ENCODE measurements around the gene AKR1D1. TPM values are rescaled to one million over a fixed set of nuclear protein-coding genes. Genes with fewer than 3 reads are reported as not detected.

The AKR1D1 gene
- total RNA-seq, 1 experiment from 2014 or later, result 2.3 TPM

DNA sequence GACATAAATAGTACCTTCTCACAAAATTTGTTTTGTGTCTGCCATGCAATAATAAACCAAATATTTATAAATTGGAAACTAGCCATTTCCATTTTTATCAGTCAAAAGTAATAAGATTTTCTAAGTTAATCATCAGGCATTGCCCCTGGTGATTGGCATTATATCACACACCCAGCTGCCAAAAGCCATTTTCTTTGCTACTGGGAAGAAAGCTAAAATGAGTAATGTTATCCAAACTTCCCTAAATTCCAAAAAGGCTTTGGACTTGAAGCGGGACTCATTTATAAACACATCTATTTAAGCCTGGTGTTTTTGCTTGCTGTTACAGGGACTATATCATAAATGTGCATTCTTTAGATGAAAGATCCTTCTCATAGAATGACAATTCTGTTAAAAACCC is 86.0 kb downstream of the AKR1D1 start:
- H3K27me3 ChIP-seq (replicated peaks; ENCODE audit: control insufficient read depth, insufficient read depth, low read length), result no peaks in the 10 kb centered on the region
- no peaks in the 10 kb centered on the region; the same call in 1 of the 2 replicates for H3K36me3 ChIP-seq (ENCODE audit: control insufficient read depth, insufficient read depth, low read length)
- BruUV-seq (replicated peaks), result no TSS peak
- TF ChIP-seq, protein P1, sequence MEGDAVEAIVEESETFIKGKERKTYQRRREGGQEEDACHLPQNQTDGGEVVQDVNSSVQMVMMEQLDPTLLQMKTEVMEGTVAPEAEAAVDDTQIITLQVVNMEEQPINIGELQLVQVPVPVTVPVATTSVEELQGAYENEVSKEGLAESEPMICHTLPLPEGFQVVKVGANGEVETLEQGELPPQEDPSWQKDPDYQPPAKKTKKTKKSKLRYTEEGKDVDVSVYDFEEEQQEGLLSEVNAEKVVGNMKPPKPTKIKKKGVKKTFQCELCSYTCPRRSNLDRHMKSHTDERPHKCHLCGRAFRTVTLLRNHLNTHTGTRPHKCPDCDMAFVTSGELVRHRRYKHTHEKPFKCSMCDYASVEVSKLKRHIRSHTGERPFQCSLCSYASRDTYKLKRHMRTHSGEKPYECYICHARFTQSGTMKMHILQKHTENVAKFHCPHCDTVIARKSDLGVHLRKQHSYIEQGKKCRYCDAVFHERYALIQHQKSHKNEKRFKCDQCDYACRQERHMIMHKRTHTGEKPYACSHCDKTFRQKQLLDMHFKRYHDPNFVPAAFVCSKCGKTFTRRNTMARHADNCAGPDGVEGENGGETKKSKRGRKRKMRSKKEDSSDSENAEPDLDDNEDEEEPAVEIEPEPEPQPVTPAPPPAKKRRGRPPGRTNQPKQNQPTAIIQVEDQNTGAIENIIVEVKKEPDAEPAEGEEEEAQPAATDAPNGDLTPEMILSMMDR (IDR thresholded peaks at IDR 0.05; ENCODE audit: insufficient read depth in 1 of 2, low read depth in 1 of 2, low read length in 1 of 2, severe bottlenecking in 1 of 2, unreplicated experiment in 1 of 2), result no peak
- ChIA-PET CTCF (interaction anchor here (2.3 kb wide), 1 partner anchor 577 kb away, joined by 28 read pairs; no protein-coding TSS in a partner anchor), POLR2A (no interaction called here)
- no peak overlapping the region for H3K4me3 Mint-ChIP-seq (ENCODE audit: unreplicated experiment)
- peaks cover 44% of the 10 kb centered on the region for H3K9me3 ChIP-seq
- H3K4me3 ChIP-seq (ENCODE audit: low read depth, low read length), result no peak overlapping the region
- H3K4me1 Mint-ChIP-seq (ENCODE audit: low read depth, unreplicated experiment), result peaks cover 12% of the 10 kb centered on the region
- H3K9me3 Mint-ChIP-seq (ENCODE audit: unreplicated experiment), result peaks cover 17% of the 10 kb centered on the region
- intact Hi-C loops (cut with micrococcal nuclease; ENCODE audit: unreplicated experiment), result loop anchor here (5.0 to 10.0 kb wide), 2 partner anchors 153 to 300 kb away; partner anchors contain the start of gene TRIM24
- H3K27me3 Mint-ChIP-seq (ENCODE audit: insufficient read depth, unreplicated experiment), result no peaks in the 10 kb centered on the region
- no peak overlapping the region for H3K27ac Mint-ChIP-seq (ENCODE audit: unreplicated experiment)
- DNase-seq, result no peak
- peaks cover 5% of the 10 kb centered on the region for H3K36me3 Mint-ChIP-seq (ENCODE audit: insufficient read depth, unreplicated experiment)
- peaks cover 18% of the 10 kb centered on the region for H3K4me1 ChIP-seq

DNA sequence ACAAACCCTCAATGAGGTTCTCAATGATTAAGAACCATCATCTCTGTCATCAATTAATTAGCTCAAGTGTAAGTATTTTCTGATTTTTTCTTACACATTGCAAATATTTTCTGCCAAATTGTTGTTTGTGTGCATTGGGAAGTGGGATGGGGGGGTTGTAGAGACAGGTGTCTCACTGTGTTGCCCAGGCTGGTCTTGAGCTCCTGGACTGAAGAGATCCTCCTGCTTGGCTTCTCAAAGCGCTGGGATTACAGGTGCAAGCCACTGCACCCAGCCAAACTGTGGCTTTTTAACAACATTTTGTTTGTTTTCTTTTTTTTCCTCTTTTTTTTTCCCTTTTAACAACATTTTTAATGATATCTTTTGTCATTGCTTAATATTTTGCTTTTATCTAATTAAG is 87.5 kb downstream of the AKR1D1 start:
- ChIA-PET POLR2A (no interaction called here), CTCF (no interaction called here)
- H3K27me3 Mint-ChIP-seq (ENCODE audit: insufficient read depth, unreplicated experiment), result no peaks in the 10 kb centered on the region
- TF ChIP-seq, protein P1 (IDR thresholded peaks at IDR 0.05; ENCODE audit: insufficient read depth in 1 of 2, low read depth in 1 of 2, low read length in 1 of 2, severe bottlenecking in 1 of 2, unreplicated experiment in 1 of 2), result no peak
- no peak for DNase-seq
- H3K36me3 ChIP-seq (ENCODE audit: control insufficient read depth, insufficient read depth, low read length), result no peaks in the 10 kb centered on the region; the same call in 1 of the 2 replicates
- peaks cover 17% of the 10 kb centered on the region for H3K9me3 Mint-ChIP-seq (ENCODE audit: unreplicated experiment)
- no peak overlapping the region for H3K4me3 ChIP-seq (ENCODE audit: low read depth, low read length)
- H3K4me3 Mint-ChIP-seq (ENCODE audit: unreplicated experiment), result no peak overlapping the region
- peaks cover 25% of the 10 kb centered on the region for H3K4me1 ChIP-seq
- H3K27me3 ChIP-seq (replicated peaks; ENCODE audit: control insufficient read depth, insufficient read depth, low read length), result no peaks in the 10 kb centered on the region
- peaks cover 11% of the 10 kb centered on the region for H3K36me3 Mint-ChIP-seq (ENCODE audit: insufficient read depth, unreplicated experiment)
- H3K4me1 Mint-ChIP-seq (ENCODE audit: low read depth, unreplicated experiment), result peaks cover 6% of the 10 kb centered on the region
- H3K27ac Mint-ChIP-seq (ENCODE audit: unreplicated experiment), result no peak overlapping the region
- peaks cover 59% of the 10 kb centered on the region for H3K9me3 ChIP-seq
- no TSS peak for BruUV-seq (replicated peaks)
- intact Hi-C loops (cut with micrococcal nuclease; ENCODE audit: unreplicated experiment), result loop anchor here (5.0 to 10.0 kb wide), 2 partner anchors 151 to 299 kb away; partner anchors contain the start of gene TRIM24

DNA sequence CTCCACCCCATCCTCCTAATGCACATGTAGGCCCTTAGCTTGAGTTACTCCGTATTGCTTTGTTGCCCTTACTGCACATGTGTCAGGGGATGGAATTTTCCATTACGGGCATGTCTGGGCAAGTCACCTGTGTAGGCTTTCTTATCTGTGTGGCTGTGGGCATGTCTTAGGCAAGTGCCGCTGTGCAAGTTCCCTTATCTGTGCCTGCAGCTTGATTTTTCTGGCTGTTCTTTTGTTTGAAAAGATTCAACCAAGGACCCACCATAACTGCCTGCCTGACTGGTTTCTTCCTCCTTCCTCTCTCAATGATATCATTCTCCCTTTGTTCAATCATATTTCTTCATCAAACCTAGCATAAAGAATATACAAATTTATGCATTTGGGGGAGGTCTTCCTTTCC is 88.5 kb downstream of the AKR1D1 start:
- Mint-ChIP-seq H3K36me3 (ENCODE audit: insufficient read depth, unreplicated experiment) (peaks cover 19% of the 10 kb centered on the region), H3K4me3 (ENCODE audit: unreplicated experiment) (no peak overlapping the region), H3K9me3 (ENCODE audit: unreplicated experiment) (peaks cover 22% of the 10 kb centered on the region), H3K4me1 (ENCODE audit: low read depth, unreplicated experiment) (peaks cover 14% of the 10 kb centered on the region), H3K27me3 (ENCODE audit: insufficient read depth, unreplicated experiment) (no peaks in the 10 kb centered on the region), H3K27ac (ENCODE audit: unreplicated experiment) (no peak overlapping the region)
- Histone ChIP-seq H3K9me3 (peaks cover 59% of the 10 kb centered on the region), H3K4me3 (ENCODE audit: low read depth, low read length) (no peak overlapping the region), H3K27me3 (replicated peaks; ENCODE audit: control insufficient read depth, insufficient read depth, low read length) (no peaks in the 10 kb centered on the region), H3K36me3 (ENCODE audit: control insufficient read depth, insufficient read depth, low read length) (no peaks in the 10 kb centered on the region; the same call in 1 of the 2 replicates), H3K4me1 (peaks cover 30% of the 10 kb centered on the region)
- BruUV-seq (replicated peaks), result no TSS peak
- intact Hi-C loops (cut with micrococcal nuclease; ENCODE audit: unreplicated experiment), result loop anchor here (5.0 to 10.0 kb wide), 3 partner anchors 68 to 297 kb away; partner anchors contain the start of gene TRIM24
- POLR2A ChIA-PET, result no interaction called here
- TF ChIP-seq, protein P1 (IDR thresholded peaks at IDR 0.05; ENCODE audit: insufficient read depth in 1 of 2, low read depth in 1 of 2, low read length in 1 of 2, severe bottlenecking in 1 of 2, unreplicated experiment in 1 of 2), result no peak
- DNase-seq, result peak in 1 of 2 experiments; percentile 37
- CTCF ChIA-PET, result no interaction called here

Data from Caco-2 (cell line).